Measurements from ENCODE around the gene APOOL. TPM values are rescaled to one million over a fixed set of nuclear protein-coding genes. Genes with fewer than 3 reads are reported as not detected.
"Not testable (repeated sequence)": the region's sequence is repeated elsewhere in the genome, so short reads cannot be mapped to it uniquely, and the experiment has no call there.

The APOOL gene
- total RNA-seq, 2 donors from 2014 or later: 22.9 to 29.0 TPM

- Histone ChIP-seq H3K4me1 (ENCODE audit: control insufficient read depth in 1 of 2, low read depth in 2 of 2) (no peaks in the 10 kb centered on the region), H3K27ac (no peak overlapping the region), H3K4me3 (no peak overlapping the region), H3K36me3 (no peaks in the 10 kb centered on the region), H3K9me3 (no peaks in the 10 kb centered on the region), H3K27me3 (replicated peaks; ENCODE audit: insufficient read depth) (no peaks in the 10 kb centered on the region)
- DNase-seq (ENCODE audit: low spot score): no peak
- ATAC-seq (ENCODE audit: insufficient number of reproducible peaks, low FRiP score, low read depth): no peak
- no peak for TF ChIP-seq CTCF (IDR thresholded peaks at IDR 0.05)
Measured at GRCh38 chrX:85037114-85037513, 33.4 kb downstream of the APOOL start.

GRCh38 chrX:85051627-85052026 lies 48.0 kb downstream of the APOOL start:
- no peaks in the 10 kb centered on the region for H3K9me3 ChIP-seq
- no peak for TF ChIP-seq CTCF (IDR thresholded peaks at IDR 0.05)
- H3K27ac ChIP-seq: peak overlapping the region; percentile 69 to 77
- no peaks in the 10 kb centered on the region for H3K36me3 ChIP-seq
- no peaks in the 10 kb centered on the region for H3K27me3 ChIP-seq (replicated peaks; ENCODE audit: insufficient read depth)
- ATAC-seq (ENCODE audit: insufficient number of reproducible peaks, low FRiP score, low read depth) (no peak), DNase-seq (ENCODE audit: low spot score) (no peak)
- no peak overlapping the region for H3K4me3 ChIP-seq
- peaks cover 0 to 12% of the 10 kb centered on the region in 2 donors for H3K4me1 ChIP-seq (ENCODE audit: control insufficient read depth in 1 of 2, low read depth in 2 of 2)

GRCh38 chrX:85052205-85052604 lies 48.5 kb downstream of the APOOL start:
- peaks cover 0 to 12% of the 10 kb centered on the region in 2 donors for H3K4me1 ChIP-seq (ENCODE audit: control insufficient read depth in 1 of 2, low read depth in 2 of 2)
- peak overlapping the region; percentile 69 to 77 for H3K27ac ChIP-seq
- H3K36me3 ChIP-seq: no peaks in the 10 kb centered on the region
- TF ChIP-seq CTCF (IDR thresholded peaks at IDR 0.05): no peak
- DNase-seq (ENCODE audit: low spot score) (no peak), ATAC-seq (ENCODE audit: insufficient number of reproducible peaks, low FRiP score, low read depth) (no peak)
- no peak overlapping the region for H3K4me3 ChIP-seq
- H3K9me3 ChIP-seq: no peaks in the 10 kb centered on the region
- H3K27me3 ChIP-seq (replicated peaks; ENCODE audit: insufficient read depth): no peaks in the 10 kb centered on the region

- ATAC-seq (ENCODE audit: insufficient number of reproducible peaks, low FRiP score, low read depth): peak; percentile 79
- Histone ChIP-seq H3K36me3 (no peaks in the 10 kb centered on the region), H3K9me3 (no peaks in the 10 kb centered on the region), H3K4me1 (ENCODE audit: control insufficient read depth in 1 of 2, low read depth in 2 of 2) (peaks cover 0 to 12% of the 10 kb centered on the region in 2 donors), H3K27me3 (replicated peaks; ENCODE audit: insufficient read depth) (no peaks in the 10 kb centered on the region), H3K27ac (peak overlapping the region; percentile 69 to 77), H3K4me3 (no peak overlapping the region)
- peak; percentile 41 for TF ChIP-seq CTCF (IDR thresholded peaks at IDR 0.05)
- no peak for DNase-seq (ENCODE audit: low spot score)
Measured at GRCh38 chrX:85052636-85053343, 49.1 kb downstream of the APOOL start.

- Histone ChIP-seq H3K4me1 (ENCODE audit: control insufficient read depth in 1 of 2, low read depth in 2 of 2) (no peaks in the 10 kb centered on the region), H3K9me3 (no peaks in the 10 kb centered on the region), H3K4me3 (no peak overlapping the region), H3K27ac (no peak overlapping the region), H3K27me3 (replicated peaks; ENCODE audit: insufficient read depth) (no peaks in the 10 kb centered on the region), H3K36me3 (no peaks in the 10 kb centered on the region)
- DNase-seq (ENCODE audit: low spot score) (no peak), ATAC-seq (ENCODE audit: insufficient number of reproducible peaks, low FRiP score, low read depth) (no peak)
- TF ChIP-seq CTCF (IDR thresholded peaks at IDR 0.05): no peak
Measured at GRCh38 chrX:85065512-85066198, 62.0 kb downstream of the APOOL start.

GRCh38 chrX:85077247-85077646 lies 73.6 kb downstream of the APOOL start:
- H3K36me3 ChIP-seq; H3K9me3 ChIP-seq; ATAC-seq (ENCODE audit: insufficient number of reproducible peaks, low FRiP score, low read depth); H3K4me1 ChIP-seq (ENCODE audit: control insufficient read depth in 1 of 2, low read depth in 2 of 2); H3K27me3 ChIP-seq (replicated peaks; ENCODE audit: insufficient read depth); H3K4me3 ChIP-seq; H3K27ac ChIP-seq; DNase-seq (ENCODE audit: low spot score): not testable (repeated sequence)
